IMR-90 (cell line): ENCODE measurements around the gene MMP26. TPM values are rescaled to one million over a fixed set of nuclear protein-coding genes. Genes with fewer than 3 reads are reported as not detected.

ENCODE experiments used
- ATAC-seq: fragments of 200-7000 bp; cut with Tn5 transposase; 2 replicates; pipeline ENCODE4 v1.9.1; 2020; ENCODE audit warnings: low read depth, mild to moderate bottlenecking, moderate library complexity
- BruUV-seq: library from RNA; stranded (reverse); fragments of 400-500 nt; replicated peaks from 2 replicates; lab custom pipeline; 2021; lab: Mats Ljungman, UMichigan
- CTCF ChIA-PET: fragments of 300-600 bp; formaldehyde crosslinking; extraction: SDS; loops from one replicate; lab custom pipeline; 2021; ENCODE audit warnings: antibody characterized with exemption; lab: Yijun Ruan, JAX
- POLR2A ChIA-PET: fragments of 300-600 bp; sonication (Branson Sonifier 250); formaldehyde crosslinking; loops from one replicate; lab custom pipeline; 2022; ENCODE audit warnings: antibody characterized with exemption; ENCODE audit not compliant: unreplicated experiment; lab: Charles Lee
- DNase-seq: peaks from one replicate; pipeline ENCODE4 v3.0.0; 2013
- H2AFZ ChIP-seq: replicated peaks from 2 replicates; pipeline ENCODE3; 2013; ENCODE audit warnings: low read length, mild to moderate bottlenecking; ENCODE audit not compliant: poor library complexity
- H2AK5ac ChIP-seq: 2 replicates; pipeline ENCODE4 v1.6.1; 2013; ENCODE audit warnings: low read depth, low read length, inconsistent platforms
- H2AK9ac ChIP-seq: replicated peaks from 2 replicates; pipeline ENCODE3; 2013; ENCODE audit warnings: mild to moderate bottlenecking, low read depth, low read length, moderate library complexity; ENCODE audit not compliant: poor library complexity
- H2BK120ac ChIP-seq: 2 replicates; pipeline ENCODE4 v1.6.1; 2013; ENCODE audit warnings: low read depth, low read length, inconsistent platforms
- H2BK15ac ChIP-seq: 3 replicates; pipeline ENCODE4 v1.6.1; 2013; ENCODE audit warnings: low read depth, low read length, inconsistent platforms
- H2BK20ac ChIP-seq: 2 replicates; pipeline ENCODE4 v1.6.1; 2013; ENCODE audit warnings: low read depth, mild to moderate bottlenecking, inconsistent platforms, low read length, moderate library complexity
- H2BK5ac ChIP-seq: 2 replicates; pipeline ENCODE4 v1.6.1; 2013; ENCODE audit warnings: mild to moderate bottlenecking, low read depth, low read length, inconsistent platforms; ENCODE audit not compliant: poor library complexity, severe bottlenecking
- H3K14ac ChIP-seq: replicated peaks from 2 replicates; pipeline ENCODE4 v1.6.1; 2013; ENCODE audit warnings: low read depth, low read length, inconsistent platforms
- H3K18ac ChIP-seq: 2 replicates; pipeline ENCODE4 v1.6.1; 2013; ENCODE audit warnings: low read depth, low read length, control low read depth
- H3K23ac ChIP-seq: 2 replicates; pipeline ENCODE4 v1.6.1; 2013; ENCODE audit warnings: low read depth, low read length, inconsistent platforms
- H3K27ac ChIP-seq: 2 replicates; pipeline ENCODE4 v1.5.1; 2013; ENCODE audit warnings: mild to moderate bottlenecking, control low read depth, low read length; ENCODE audit not compliant: insufficient read depth
- H3K27me3 ChIP-seq: 2 replicates; pipeline ENCODE4 v1.6.1; 2013; ENCODE audit warnings: low read length; ENCODE audit not compliant: control insufficient read depth, insufficient read depth
- H3K36me3 ChIP-seq: 2 replicates; pipeline ENCODE4 v1.6.1; 2013; ENCODE audit warnings: low read length, mixed read lengths; ENCODE audit not compliant: control insufficient read depth, insufficient read depth
- H3K4ac ChIP-seq: 2 replicates; pipeline ENCODE4 v1.6.1; 2013; ENCODE audit warnings: low read depth, low read length, inconsistent platforms
- H3K4me1 ChIP-seq: 2 replicates; pipeline ENCODE4 v1.6.1; 2013; ENCODE audit warnings: low read length, mixed read lengths; ENCODE audit not compliant: control insufficient read depth, insufficient read depth
- H3K4me2 ChIP-seq: 2 replicates; pipeline ENCODE4 v1.6.1; 2013; ENCODE audit warnings: low read depth, mild to moderate bottlenecking, control low read depth, low read length, moderate library complexity
- H3K4me3 ChIP-seq: 2 replicates; pipeline ENCODE4 v1.5.1; 2013; ENCODE audit warnings: low read depth, mild to moderate bottlenecking, control low read depth, low read length, moderate library complexity; ENCODE audit not compliant: insufficient read depth
- H3K56ac ChIP-seq: 2 replicates; pipeline ENCODE4 v1.6.1; 2013; ENCODE audit warnings: low read length, inconsistent platforms; ENCODE audit not compliant: insufficient read depth; ENCODE audit errors: extremely low read depth
- H3K79me1 ChIP-seq, 2 experiments: 2 replicates each; pipeline ENCODE4 v1.6.1; 2013; ENCODE audit warnings: low read length in 2 of 2, inconsistent platforms in 1 of 2, low read depth in 1 of 2
- H3K9ac ChIP-seq: 2 replicates; pipeline ENCODE4 v1.6.1; 2013; ENCODE audit warnings: low read depth, low read length, control low read depth
- H3K9me1 ChIP-seq: 2 replicates; pipeline ENCODE4 v1.6.1; 2013; ENCODE audit warnings: low read length, inconsistent platforms; ENCODE audit not compliant: insufficient read depth
- H3K9me3 ChIP-seq: 2 replicates; pipeline ENCODE4 v1.6.1; 2013; ENCODE audit warnings: low read length; ENCODE audit not compliant: control insufficient read depth, insufficient read depth
- H4K20me1 ChIP-seq: 2 replicates; pipeline ENCODE4 v1.6.1; 2013; ENCODE audit warnings: low read length, inconsistent platforms; ENCODE audit not compliant: insufficient read depth
- H4K5ac ChIP-seq: 2 replicates; pipeline ENCODE4 v1.6.1; 2013; ENCODE audit warnings: mild to moderate bottlenecking, low read depth, low read length, control low read depth
- H4K8ac ChIP-seq, 2 experiments: 2 replicates each; pipeline ENCODE4 v1.6.1; 2013; ENCODE audit warnings: low read depth in 2 of 2, low read length in 2 of 2, control low read depth in 1 of 2, inconsistent platforms in 1 of 2
- H4K91ac ChIP-seq: 2 replicates; pipeline ENCODE4 v1.6.1; 2013; ENCODE audit warnings: low read depth, low read length, inconsistent platforms; ENCODE audit not compliant: insufficient read depth
- MAZ ChIP-seq: IDR thresholded peaks from 2 replicates; pipeline ENCODE4 v1.6.1; 2012; ENCODE audit warnings: low read depth, mild to moderate bottlenecking, low read length, improper control_type of control experiment, moderate library complexity, borderline replicate concordance
- MXI1 ChIP-seq: IDR thresholded peaks from 2 replicates; pipeline ENCODE4 v1.6.1; 2012; ENCODE audit warnings: low read depth, mild to moderate bottlenecking, low read length, moderate library complexity, borderline replicate concordance
- NFE2L2 ChIP-seq: fragments of 150-350 bp; IDR thresholded peaks from 2 replicates; pipeline ENCODE4 v1.6.1; 2016; ENCODE audit warnings: low read depth, mild to moderate bottlenecking, low read length
- POLR2A ChIP-seq: IDR thresholded peaks from 2 replicates; pipeline ENCODE4 v1.6.1; 2012; ENCODE audit warnings: mild to moderate bottlenecking, low read depth, low read length
- RAD21 ChIP-seq: IDR thresholded peaks from 2 replicates; pipeline ENCODE4 v1.6.1; 2012; ENCODE audit warnings: low read length, improper control_type of control experiment
- RCOR1 ChIP-seq: IDR thresholded peaks from 2 replicates; pipeline ENCODE4 v1.6.1; 2012; ENCODE audit warnings: mild to moderate bottlenecking, low read length, improper control_type of control experiment; ENCODE audit not compliant: insufficient replicate concordance
- SMC3 ChIP-seq: fragments of 150-350 bp; IDR thresholded peaks from 2 replicates; pipeline ENCODE4 v1.6.1; 2016; ENCODE audit warnings: low read depth, mild to moderate bottlenecking, antibody characterized with exemption, low read length, moderate library complexity
- WGBS, 2 experiments: methylation state at CpG; one replicate each; pipeline versions ENCODE4 v1.1.5 to v1.1.7; 2013; ENCODE audit warnings: missing lambda C conversion rate in 2 of 2; ENCODE audit not compliant: insufficient read length in 1 of 2; ENCODE audit errors: extremely low coverage in 2 of 2; 5-methylcytosine and 5-hydroxymethylcytosine counted together
- dilution Hi-C: fragments of 300-500 bp; cut with HindIII; formaldehyde crosslinking; loops from one replicate; pipeline ENCODE4 v1.14.3; 2018; ENCODE audit warnings: low sequenced_read_pairs; ENCODE audit not compliant: unreplicated experiment
- in situ Hi-C: fragments of 300-500 bp; cut with MboI; formaldehyde crosslinking; loops from 3 replicates; pipeline ENCODE4 v1.14.3; 2019; ENCODE audit warnings: low sequenced_read_pairs, inconsistent platforms, mixed read lengths
- intact Hi-C: fragments of 100-400 bp; cut with micrococcal nuclease; formaldehyde crosslinking; loops from 2 replicates; pipeline ENCODE4 v1.10.0; 2022
- polyA plus RNA-seq, 3 experiments: library from polyadenylated mRNA; depleted of rRNA; stranded (reverse); fragments of >200 nt; gene quantifications; 2 replicates each; pipeline ENCODE4 v1.2.3, GENCODE V29; 2012; ENCODE audit warnings: low replicate concordance in 1 of 3
- total RNA-seq: library from RNA; depleted of rRNA; stranded (reverse); fragments of >200 nt; gene quantifications from 2 replicates; pipeline ENCODE4 v1.2.3, GENCODE V29; 2012

Gene MMP26
- total and polyA plus RNA-seq, 2 of the 4 experiments (the other 2 are of a cell fraction), result not detected

DNA sequence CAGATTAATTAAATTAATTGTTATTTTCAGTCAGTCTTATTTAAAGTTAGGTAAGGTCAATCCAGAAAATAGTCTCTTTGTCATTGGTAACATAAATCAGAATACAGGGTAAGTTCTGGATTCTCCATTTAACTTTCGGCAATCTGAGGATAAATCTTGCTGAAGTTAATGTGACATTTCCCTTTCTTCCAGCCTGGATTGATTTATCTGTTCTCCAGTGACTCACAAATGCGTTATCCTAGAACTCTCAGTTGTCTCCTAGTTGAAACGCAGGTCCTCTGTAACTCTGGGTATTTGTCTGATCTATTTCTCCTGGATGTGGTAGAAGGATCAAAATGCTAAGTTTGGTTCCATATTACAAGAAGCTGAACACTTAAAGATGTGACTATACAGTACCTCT lies 39.8 kb upstream of the MMP26 start:
- CTCF ChIA-PET, result no interaction called here
- Histone ChIP-seq H3K4ac (peak overlapping the region; percentile 8; the same call in 1 of the 2 replicates), H2BK15ac (no peak overlapping the region), H3K9me3 (no peaks in the 10 kb centered on the region), H3K4me2 (peak overlapping the region; percentile 38; the same call in 1 of the 2 replicates), H3K79me1 (no peaks in the 10 kb centered on the region), H2BK20ac (peak overlapping the region; percentile 16; the same call in 1 of the 2 replicates), H3K4me3 (no peak overlapping the region), H3K27me3 (no peaks in the 10 kb centered on the region), H2BK5ac (peak overlapping the region; percentile 71), H3K36me3 (no peaks in the 10 kb centered on the region), H3K9me1 (peaks cover 8% of the 10 kb centered on the region; the same call in 1 of the 2 replicates), H4K5ac (no peak overlapping the region), H4K91ac (no peak overlapping the region), H4K8ac (peak overlapping the region in 1 of 2 experiments; percentile 31; a peak in 2 of 4 replicates), H3K9ac (no peak overlapping the region), H3K18ac (no peak overlapping the region), H2AK5ac (no peak overlapping the region), H4K20me1 (no peaks in the 10 kb centered on the region), H3K4me1 (peaks cover 2% of the 10 kb centered on the region; the same call in 1 of the 2 replicates), H3K14ac (0 out of 2 replicates have a peak overlapping the region, but pooled peaks have one; percentile 13), H2AK9ac (no peak overlapping the region), H3K56ac (no peak overlapping the region), H3K23ac (no peak overlapping the region), H2AFZ (no peak overlapping the region), H2BK120ac (peak overlapping the region; percentile 20; the same call in 1 of the 2 replicates), H3K27ac (no peak overlapping the region)
- ATAC-seq (0 out of 2 replicates have a peak, but pooled peaks have one; percentile 31), DNase-seq (peak; percentile 51)
- dilution Hi-C loops, result no loop called here
- POLR2A ChIA-PET, result no interaction called here
- in situ Hi-C loops, result no loop called here
- no CpG with 5 or more reads among the region's 3 CpGs for WGBS, 2 experiments
- no TSS peak for BruUV-seq
- TF ChIP-seq RCOR1 (no peak), RAD21 (no peak), POLR2A (no peak), MAZ (no peak), MXI1 (no peak), SMC3 (no peak), NFE2L2 (no peak)
- intact Hi-C loops, result no loop called here
